Measurements from ENCODE around the gene UCHL5.
"Not testable (repeated sequence)": the region's sequence is repeated elsewhere in the genome, so short reads cannot be mapped to it uniquely, and the experiment has no call there.

The UCHL5 gene

GRCh38 chr1:193009501-193009900, 49.7 kb downstream of the UCHL5 start:
- no peak for DNase-seq (ENCODE audit: low read depth)

GRCh38 chr1:193005785-193006184, 53.4 kb downstream of the UCHL5 start:
- DNase-seq (ENCODE audit: low read depth), result no peak

GRCh38 chr1:192998536-192998935, 60.6 kb downstream of the UCHL5 start:
- DNase-seq (ENCODE audit: low read depth), result no peak

GRCh38 chr1:192994141-192994540, 65.0 kb downstream of the UCHL5 start:
- DNase-seq (ENCODE audit: low read depth), result no peak

- DNase-seq (ENCODE audit: low read depth), result no peak
Observed at GRCh38 chr1:192993426-192994085, 65.6 kb downstream of the UCHL5 start.

- DNase-seq (ENCODE audit: low read depth), result not testable (repeated sequence)
Observed at GRCh38 chr1:192986748-192987334, 72.3 kb downstream of the UCHL5 start.

- DNase-seq (ENCODE audit: low read depth), result no peak
Observed at GRCh38 chr1:192986110-192986747, 72.9 kb downstream of the UCHL5 start.

GRCh38 chr1:192984080-192984479, 75.1 kb downstream of the UCHL5 start:
- no peak for DNase-seq (ENCODE audit: low read depth)

- no peak for DNase-seq (ENCODE audit: low read depth)
Observed at GRCh38 chr1:192983349-192983980, 75.7 kb downstream of the UCHL5 start.

- DNase-seq (ENCODE audit: low read depth), result no peak
Observed at GRCh38 chr1:192980856-192981255, 78.3 kb downstream of the UCHL5 start.

GRCh38 chr1:192980334-192980733, 78.8 kb downstream of the UCHL5 start:
- DNase-seq (ENCODE audit: low read depth), result not testable (repeated sequence)

- DNase-seq (ENCODE audit: low read depth), result no peak
Observed at GRCh38 chr1:192979542-192979941, 79.6 kb downstream of the UCHL5 start.

- DNase-seq (ENCODE audit: low read depth), result no peak
Observed at GRCh38 chr1:192978195-192978710, 80.9 kb downstream of the UCHL5 start.

- no peak for DNase-seq (ENCODE audit: low read depth)
Observed at GRCh38 chr1:192977089-192977706, 82.0 kb downstream of the UCHL5 start.

- DNase-seq (ENCODE audit: low read depth), result no peak
Observed at GRCh38 chr1:192976576-192976975, 82.6 kb downstream of the UCHL5 start.

- DNase-seq (ENCODE audit: low read depth), result no peak
Observed at GRCh38 chr1:192974701-192975100, 84.5 kb downstream of the UCHL5 start.

GRCh38 chr1:192973988-192974387, 85.2 kb downstream of the UCHL5 start:
- no peak for DNase-seq (ENCODE audit: low read depth)

GRCh38 chr1:192973202-192973601, 86.0 kb downstream of the UCHL5 start:
- DNase-seq (ENCODE audit: low read depth), result no peak

- no peak for DNase-seq (ENCODE audit: low read depth)
Observed at GRCh38 chr1:192969091-192969490, 90.1 kb downstream of the UCHL5 start.

GRCh38 chr1:192968323-192968722, 90.8 kb downstream of the UCHL5 start:
- DNase-seq (ENCODE audit: low read depth), result no peak

GRCh38 chr1:192967901-192968300, 91.3 kb downstream of the UCHL5 start:
- no peak for DNase-seq (ENCODE audit: low read depth)

GRCh38 chr1:192967211-192967877, 91.8 kb downstream of the UCHL5 start:
- no peak for DNase-seq (ENCODE audit: low read depth)

Data from stimulated activated CD8-positive, alpha-beta memory T cell treated with anti-CD3 and anti-CD28 coated beads, Interleukin-12 subunit alpha, Interleukin-12 subunit beta, amount 100 ng/mL, for 4 hours (primary cell).